Measurements from ENCODE around the gene SYDE1. TPM values are rescaled to one million over a fixed set of nuclear protein-coding genes. Genes with fewer than 3 reads are reported as not detected.
"Not testable (repeated sequence)": the region's sequence is repeated elsewhere in the genome, so short reads cannot be mapped to it uniquely, and the experiment has no call there.

The SYDE1 gene
- total RNA-seq, 1 donor from 2014 or later, result 20.8 TPM

DNA sequence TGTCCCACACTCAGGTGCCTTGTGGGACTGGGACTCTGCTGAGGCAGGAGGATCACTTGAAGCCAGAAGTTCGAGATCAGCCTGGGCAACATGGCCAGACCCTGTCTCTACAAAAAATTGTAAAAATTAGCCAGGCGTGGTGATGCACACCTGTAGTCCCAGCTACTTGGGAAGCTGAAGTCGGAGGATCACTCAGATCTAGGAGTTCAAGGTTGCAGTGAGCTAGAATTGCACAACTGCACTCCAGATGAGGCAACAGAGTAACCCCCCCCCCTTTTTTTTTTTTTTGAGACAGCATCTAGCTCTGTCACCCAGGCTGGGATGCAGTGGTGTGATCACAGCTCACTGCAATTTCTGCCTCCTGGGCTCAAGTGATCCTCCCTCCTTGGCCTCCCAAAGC lies 11.0 kb upstream of the SYDE1 start:
- Histone ChIP-seq H3K27me3 (ENCODE audit: low read depth) (no peaks in the 10 kb centered on the region), H3K27ac (no peak overlapping the region), H3K4me3 (no peak overlapping the region), H3K4me1 (peaks cover 6% of the 10 kb centered on the region), H3K36me3 (no peaks in the 10 kb centered on the region), H3K9me3 (no peaks in the 10 kb centered on the region)
- DNase-seq, result no peak
- intact Hi-C loops (cut with DNase I), result no loop called here
- no peak for ATAC-seq
- TF ChIP-seq, protein P1, sequence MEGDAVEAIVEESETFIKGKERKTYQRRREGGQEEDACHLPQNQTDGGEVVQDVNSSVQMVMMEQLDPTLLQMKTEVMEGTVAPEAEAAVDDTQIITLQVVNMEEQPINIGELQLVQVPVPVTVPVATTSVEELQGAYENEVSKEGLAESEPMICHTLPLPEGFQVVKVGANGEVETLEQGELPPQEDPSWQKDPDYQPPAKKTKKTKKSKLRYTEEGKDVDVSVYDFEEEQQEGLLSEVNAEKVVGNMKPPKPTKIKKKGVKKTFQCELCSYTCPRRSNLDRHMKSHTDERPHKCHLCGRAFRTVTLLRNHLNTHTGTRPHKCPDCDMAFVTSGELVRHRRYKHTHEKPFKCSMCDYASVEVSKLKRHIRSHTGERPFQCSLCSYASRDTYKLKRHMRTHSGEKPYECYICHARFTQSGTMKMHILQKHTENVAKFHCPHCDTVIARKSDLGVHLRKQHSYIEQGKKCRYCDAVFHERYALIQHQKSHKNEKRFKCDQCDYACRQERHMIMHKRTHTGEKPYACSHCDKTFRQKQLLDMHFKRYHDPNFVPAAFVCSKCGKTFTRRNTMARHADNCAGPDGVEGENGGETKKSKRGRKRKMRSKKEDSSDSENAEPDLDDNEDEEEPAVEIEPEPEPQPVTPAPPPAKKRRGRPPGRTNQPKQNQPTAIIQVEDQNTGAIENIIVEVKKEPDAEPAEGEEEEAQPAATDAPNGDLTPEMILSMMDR (IDR thresholded peaks at IDR 0.05), result no peak

DNA sequence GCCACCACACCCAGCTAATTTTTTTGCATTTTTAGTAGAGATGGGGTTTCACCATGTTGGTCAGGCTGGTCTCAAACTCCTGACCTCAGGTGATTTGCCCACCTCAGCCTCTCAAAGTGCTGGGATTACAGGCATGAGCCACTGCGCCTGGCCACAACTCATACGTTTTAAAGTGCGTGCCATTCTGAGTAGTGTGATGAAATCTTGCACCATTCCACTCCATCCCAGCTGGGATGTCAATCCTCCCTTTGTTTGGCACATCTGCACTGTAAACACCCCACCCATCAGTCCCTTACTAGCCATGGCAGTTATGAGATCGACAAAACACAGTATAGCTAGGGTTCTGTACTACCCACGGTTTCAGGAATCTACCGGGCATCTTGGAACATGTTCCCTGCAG lies 9.2 kb upstream of the SYDE1 start:
- H3K36me3 ChIP-seq; intact Hi-C loops (cut with DNase I); DNase-seq; H3K9me3 ChIP-seq; H3K4me1 ChIP-seq; H3K27me3 ChIP-seq (ENCODE audit: low read depth); H3K4me3 ChIP-seq; ATAC-seq; H3K27ac ChIP-seq: not testable (repeated sequence)

DNA sequence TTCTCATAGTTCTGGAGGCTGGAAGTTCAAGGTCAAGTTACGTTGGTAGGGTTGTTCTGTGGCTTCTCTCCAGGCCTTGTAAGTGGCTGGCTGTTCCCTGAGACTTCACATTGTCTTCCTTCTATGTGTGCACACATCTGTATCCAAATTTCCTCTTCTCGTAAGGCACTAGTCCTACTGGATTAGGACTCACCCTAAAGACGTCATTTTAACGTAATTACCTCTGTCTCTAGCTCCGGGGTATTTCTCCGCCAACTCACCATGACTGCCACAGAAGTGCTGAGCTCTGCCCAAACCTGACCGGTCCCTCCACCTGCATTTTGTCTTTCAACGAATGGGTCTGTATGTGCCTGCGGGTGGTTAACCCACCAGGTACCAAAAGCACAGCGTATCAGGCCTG lies 8.7 kb upstream of the SYDE1 start:
- H3K4me3 ChIP-seq, result no peak overlapping the region
- H3K4me1 ChIP-seq, result no peaks in the 10 kb centered on the region
- intact Hi-C loops (cut with DNase I), result no loop called here
- H3K36me3 ChIP-seq, result no peaks in the 10 kb centered on the region
- no peaks in the 10 kb centered on the region for H3K27me3 ChIP-seq (ENCODE audit: low read depth)
- no peak overlapping the region for H3K27ac ChIP-seq
- no peak for DNase-seq
- ATAC-seq, result no peak
- TF ChIP-seq, protein P1 (IDR thresholded peaks at IDR 0.05), result no peak
- no peaks in the 10 kb centered on the region for H3K9me3 ChIP-seq

DNA sequence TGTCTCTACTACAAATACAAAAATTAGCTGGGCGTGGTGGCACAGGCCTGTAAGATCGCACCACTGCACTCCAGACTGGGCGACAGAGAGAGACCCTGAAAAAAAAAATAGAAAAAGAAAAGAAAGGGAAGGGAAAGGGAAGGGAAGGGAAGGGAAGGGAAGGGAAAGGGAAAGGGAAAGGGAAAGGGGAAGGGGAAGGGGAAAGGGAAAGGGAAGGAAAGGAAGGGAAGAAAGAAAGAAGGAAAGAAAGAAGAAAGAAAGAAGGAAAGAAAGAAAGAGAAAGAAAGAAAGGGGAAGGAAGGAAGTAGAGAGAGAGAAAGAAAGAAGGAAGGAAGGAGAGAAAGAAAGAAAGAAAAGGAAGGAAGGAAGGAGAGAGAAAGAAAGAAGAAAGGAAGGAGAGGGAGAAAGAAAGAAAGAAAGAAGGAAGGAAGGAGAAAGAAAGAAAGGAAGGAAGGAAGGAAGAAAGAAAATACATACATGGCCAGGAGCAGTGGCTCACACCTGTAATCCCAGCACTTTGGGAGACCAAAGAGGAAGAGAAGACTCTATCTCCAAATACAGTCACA lies 8.1 kb upstream of the SYDE1 start:
- no peaks in the 10 kb centered on the region for H3K36me3 ChIP-seq
- peaks cover 5% of the 10 kb centered on the region for H3K9me3 ChIP-seq
- no peak for ATAC-seq
- DNase-seq, result no peak
- TF ChIP-seq, protein P1 (IDR thresholded peaks at IDR 0.05), result no peak
- H3K4me1 ChIP-seq, result no peaks in the 10 kb centered on the region
- no peaks in the 10 kb centered on the region for H3K27me3 ChIP-seq (ENCODE audit: low read depth)
- intact Hi-C loops (cut with DNase I), result no loop called here
- H3K27ac ChIP-seq, result no peak overlapping the region
- H3K4me3 ChIP-seq, result no peak overlapping the region

DNA sequence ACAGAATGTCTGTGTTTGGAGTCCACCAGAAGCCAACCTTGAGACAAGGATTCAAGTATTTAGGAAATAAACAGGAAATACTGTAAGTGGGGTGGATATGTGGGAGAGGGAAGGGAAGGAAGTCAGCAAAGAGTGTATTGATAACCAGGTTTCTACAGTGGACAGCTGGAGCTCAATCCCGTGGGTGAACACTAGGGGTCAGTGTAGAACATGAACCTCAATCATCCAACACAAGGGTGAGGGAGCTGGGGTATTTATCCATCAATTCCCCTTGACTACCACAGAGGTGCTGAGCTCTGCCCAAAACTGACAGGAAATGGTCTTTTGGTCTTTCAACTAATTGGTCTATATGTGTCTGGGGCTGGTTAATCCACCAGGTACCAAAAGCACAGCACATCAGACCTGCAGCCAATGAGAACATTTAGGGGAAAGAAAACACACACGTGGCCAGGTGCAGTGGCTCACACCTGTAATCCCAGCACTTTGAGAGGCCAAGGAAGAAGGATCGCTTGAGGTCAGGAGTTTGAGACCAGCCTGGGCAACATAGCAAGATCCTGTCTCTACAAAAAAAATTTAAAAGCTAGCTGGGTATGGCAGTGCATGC lies 5.6 kb upstream of the SYDE1 start:
- H3K4me1 ChIP-seq, result peaks cover 2% of the 10 kb centered on the region
- no peaks in the 10 kb centered on the region for H3K27me3 ChIP-seq (ENCODE audit: low read depth)
- intact Hi-C loops (cut with DNase I), result no loop called here
- H3K36me3 ChIP-seq, result no peaks in the 10 kb centered on the region
- peaks cover 5% of the 10 kb centered on the region for H3K9me3 ChIP-seq
- no peak overlapping the region for H3K4me3 ChIP-seq
- ATAC-seq (peak; percentile 68 to 80), DNase-seq (no peak)
- peak overlapping the region; percentile 31 for H3K27ac ChIP-seq
- TF ChIP-seq, protein P1 (IDR thresholded peaks at IDR 0.05), result peak; percentile 74

DNA sequence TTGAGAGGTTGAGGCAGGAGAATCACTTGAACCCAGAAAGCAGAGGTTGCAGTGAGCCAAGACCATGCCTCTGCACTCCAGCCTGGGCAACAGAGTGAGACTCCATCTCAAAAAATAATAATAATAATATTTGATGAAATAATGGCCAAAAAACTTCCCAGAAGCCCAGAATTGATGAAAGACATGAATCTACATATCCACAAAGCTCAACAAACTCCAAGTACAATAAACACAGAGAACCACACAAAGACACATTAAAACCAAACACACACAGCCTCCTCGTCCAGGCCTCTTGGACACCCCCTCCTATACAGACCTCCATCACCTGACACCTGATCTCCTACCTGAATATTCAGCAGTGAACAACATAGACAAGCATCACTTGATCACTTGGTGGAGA lies 3.2 kb upstream of the SYDE1 start:
- Histone ChIP-seq H3K4me3 (no peak overlapping the region), H3K9me3 (peaks cover 5% of the 10 kb centered on the region), H3K27ac (no peak overlapping the region), H3K36me3 (no peaks in the 10 kb centered on the region), H3K27me3 (ENCODE audit: low read depth) (peaks cover 6% of the 10 kb centered on the region), H3K4me1 (peaks cover 17% of the 10 kb centered on the region)
- no peak for ATAC-seq
- DNase-seq, result no peak
- TF ChIP-seq, protein P1 (IDR thresholded peaks at IDR 0.05), result no peak
- intact Hi-C loops (cut with DNase I), result no loop called here

Measured in lower lobe of right lung (tissue), 2 donors.